DOHH2 (cell line): ENCODE measurements around the gene LRRTM4.
"Not testable (repeated sequence)": the region's sequence is repeated elsewhere in the genome, so short reads cannot be mapped to it uniquely, and the experiment has no call there.

Experiments used
- H3F3A ChIP-seq: fragments of 200-600 bp; sonication (generic), shearing (Covaris generic); 2 replicates; pipeline ENCODE4 v1.6.0; 2016; ENCODE audit warnings: antibody characterized with exemption, mild to moderate bottlenecking; ENCODE audit not compliant: control insufficient read depth, insufficient read depth
- H3K27ac ChIP-seq: fragments of 200-600 bp; sonication (generic); 2 replicates; pipeline ENCODE4 v1.5.1; 2014; ENCODE audit warnings: low read depth, mild to moderate bottlenecking, low read length, moderate library complexity
- H3K27me3 ChIP-seq: fragments of 200-600 bp; sonication (generic); 2 replicates; pipeline ENCODE4 v1.6.1; 2014; ENCODE audit warnings: mild to moderate bottlenecking, low read length, mixed read lengths; ENCODE audit not compliant: control insufficient read depth
- H3K36me3 ChIP-seq: fragments of 200-600 bp; sonication (generic); 2 replicates; pipeline ENCODE4 v1.6.1; 2014; ENCODE audit warnings: mild to moderate bottlenecking, low read length, moderate library complexity, mixed read lengths; ENCODE audit not compliant: control insufficient read depth
- H3K4me1 ChIP-seq: fragments of 200-600 bp; sonication (generic); 2 replicates; pipeline ENCODE4 v1.6.1; 2014; ENCODE audit warnings: mild to moderate bottlenecking, low read length, mixed read lengths; ENCODE audit not compliant: control insufficient read depth
- H3K4me2 ChIP-seq: fragments of 200-600 bp; sonication (generic); 2 replicates; pipeline ENCODE4 v1.6.0; 2014; ENCODE audit warnings: mild to moderate bottlenecking, low read length, moderate library complexity
- H3K4me3 ChIP-seq: fragments of 200-600 bp; sonication (generic); 2 replicates; pipeline ENCODE4 v1.5.1; 2014; ENCODE audit warnings: mild to moderate bottlenecking, low read length, mixed read lengths
- H3K79me2 ChIP-seq: fragments of 200-600 bp; sonication (generic); 2 replicates; pipeline ENCODE4 v1.6.1; 2014; ENCODE audit warnings: mild to moderate bottlenecking, low read length, mixed read lengths; ENCODE audit not compliant: control insufficient read depth
- H3K9me2 ChIP-seq: fragments of 200-600 bp; sonication (generic); replicated peaks from 2 replicates; pipeline ENCODE4 v1.6.1; 2014; ENCODE audit warnings: mild to moderate bottlenecking, low read length, mixed read lengths; ENCODE audit not compliant: control insufficient read depth
- H3K9me3 ChIP-seq: fragments of 200-600 bp; sonication (generic); 2 replicates; pipeline ENCODE4 v1.6.1; 2014; ENCODE audit warnings: antibody characterized with exemption, low read length, mixed read lengths; ENCODE audit not compliant: control insufficient read depth, insufficient read depth
- H4K20me1 ChIP-seq: fragments of 200-600 bp; sonication (generic); 2 replicates; pipeline ENCODE4 v1.6.0; 2014; ENCODE audit warnings: low read depth, mild to moderate bottlenecking, antibody characterized with exemption, low read length, moderate library complexity; ENCODE audit not compliant: control insufficient read depth, insufficient read depth
- CTCF ChIP-seq: fragments of 200-600 bp; sonication (generic); IDR thresholded peaks from one replicate; pipeline ENCODE4 v1.5.1; 2014; ENCODE audit warnings: antibody characterized with exemption, mild to moderate bottlenecking, low read depth, low read length; ENCODE audit not compliant: poor library complexity, severe bottlenecking
- EZH2phosphoT487 ChIP-seq: fragments of 200-600 bp; sonication (generic); IDR thresholded peaks from 2 replicates; pipeline ENCODE4 v1.6.1; 2017; ENCODE audit warnings: borderline replicate concordance, mild to moderate bottlenecking, antibody characterized with exemption, low read length, moderate library complexity, mixed read lengths

LRRTM4 gene

GRCh38 chr2:76700894-76701293, 821.3 kb downstream of the LRRTM4 start:
- H3K4me1 ChIP-seq: no peaks in the 10 kb centered on the region
- no peaks in the 10 kb centered on the region for H3F3A ChIP-seq
- no peak overlapping the region for H3K27ac ChIP-seq
- H3K27me3 ChIP-seq: no peaks in the 10 kb centered on the region
- no peak overlapping the region for H3K4me3 ChIP-seq
- H3K79me2 ChIP-seq: no peaks in the 10 kb centered on the region
- H3K9me2 ChIP-seq: no peaks in the 10 kb centered on the region
- H3K4me2 ChIP-seq: no peak overlapping the region
- TF ChIP-seq CTCF: no peak
- no peak for TF ChIP-seq EZH2phosphoT487
- H3K36me3 ChIP-seq: no peaks in the 10 kb centered on the region
- H4K20me1 ChIP-seq: no peaks in the 10 kb centered on the region
- H3K9me3 ChIP-seq: no peaks in the 10 kb centered on the region

GRCh38 chr2:76697998-76698713, 824.0 kb downstream of the LRRTM4 start:
- H3K27ac ChIP-seq, H3K27me3 ChIP-seq, H3K4me1 ChIP-seq, H3K4me2 ChIP-seq, H3K9me2 ChIP-seq, H3F3A ChIP-seq, H3K36me3 ChIP-seq, H3K4me3 ChIP-seq, H3K79me2 ChIP-seq, H3K9me3 ChIP-seq, H4K20me1 ChIP-seq: not testable (repeated sequence)
